ENCODE measurements around the gene ZDHHC17.
A peak's percentile ranks its signal among the peaks of the same experiment; 100 is the strongest.
"Not testable (repeated sequence)": the region's sequence is repeated elsewhere in the genome, so short reads cannot be mapped to it uniquely, and the experiment has no call there.

The ZDHHC17 gene

GRCh38 chr12:76777765-76778216, 13.9 kb downstream of the ZDHHC17 start:
- no peak overlapping the region for H3K4me3 ChIP-seq (replicated peaks; ENCODE audit: low read depth, low read length)
- H3K36me3 ChIP-seq (ENCODE audit: control insufficient read depth, insufficient read depth, low read length): no peaks in the 10 kb centered on the region
- TF ChIP-seq CTCF (IDR thresholded peaks at IDR 0.05; ENCODE audit: insufficient read depth, low read length, poor library complexity, severe bottlenecking): no peak
- H3K27me3 ChIP-seq (replicated peaks; ENCODE audit: control insufficient read depth, insufficient read depth, low read length): no peaks in the 10 kb centered on the region
- DNase-seq (ENCODE audit: extremely low read depth, insufficient read length): peak; percentile 8

- no peak overlapping the region for H3K4me3 ChIP-seq (replicated peaks; ENCODE audit: low read depth, low read length)
- no peak for TF ChIP-seq CTCF (IDR thresholded peaks at IDR 0.05; ENCODE audit: insufficient read depth, low read length, poor library complexity, severe bottlenecking)
- H3K36me3 ChIP-seq (ENCODE audit: control insufficient read depth, insufficient read depth, low read length): no peaks in the 10 kb centered on the region; the same call in 1 of the 2 replicates
- no peak for DNase-seq (ENCODE audit: extremely low read depth, insufficient read length)
- H3K27me3 ChIP-seq (replicated peaks; ENCODE audit: control insufficient read depth, insufficient read depth, low read length): no peaks in the 10 kb centered on the region
These were observed 14.4 kb downstream of the ZDHHC17 start for GRCh38 chr12:76778364-76778763.

- H3K36me3 ChIP-seq (ENCODE audit: control insufficient read depth, insufficient read depth, low read length); H3K4me3 ChIP-seq (replicated peaks; ENCODE audit: low read depth, low read length); H3K27me3 ChIP-seq (replicated peaks; ENCODE audit: control insufficient read depth, insufficient read depth, low read length); DNase-seq (ENCODE audit: extremely low read depth, insufficient read length): not testable (repeated sequence)
These were observed 15.4 kb downstream of the ZDHHC17 start for GRCh38 chr12:76779310-76779709.

- TF ChIP-seq CTCF (IDR thresholded peaks at IDR 0.05; ENCODE audit: insufficient read depth, low read length, poor library complexity, severe bottlenecking): no peak
- H3K36me3 ChIP-seq (ENCODE audit: control insufficient read depth, insufficient read depth, low read length): no peaks in the 10 kb centered on the region; the same call in 1 of the 2 replicates
- no peaks in the 10 kb centered on the region for H3K27me3 ChIP-seq (replicated peaks; ENCODE audit: control insufficient read depth, insufficient read depth, low read length)
- no peak for DNase-seq (ENCODE audit: extremely low read depth, insufficient read length)
- no peak overlapping the region for H3K4me3 ChIP-seq (replicated peaks; ENCODE audit: low read depth, low read length)
These were observed 17.4 kb downstream of the ZDHHC17 start for GRCh38 chr12:76781321-76781720.

- no peaks in the 10 kb centered on the region for H3K27me3 ChIP-seq (replicated peaks; ENCODE audit: control insufficient read depth, insufficient read depth, low read length)
- DNase-seq (ENCODE audit: extremely low read depth, insufficient read length): no peak
- no peak for TF ChIP-seq CTCF (IDR thresholded peaks at IDR 0.05; ENCODE audit: insufficient read depth, low read length, poor library complexity, severe bottlenecking)
- H3K4me3 ChIP-seq (replicated peaks; ENCODE audit: low read depth, low read length): no peak overlapping the region
- H3K36me3 ChIP-seq (ENCODE audit: control insufficient read depth, insufficient read depth, low read length): no peaks in the 10 kb centered on the region; the same call in 1 of the 2 replicates
These were observed 18.6 kb downstream of the ZDHHC17 start for GRCh38 chr12:76782526-76782925.

- no peak overlapping the region for H3K4me3 ChIP-seq (replicated peaks; ENCODE audit: low read depth, low read length)
- no peaks in the 10 kb centered on the region; the same call in 1 of the 2 replicates for H3K36me3 ChIP-seq (ENCODE audit: control insufficient read depth, insufficient read depth, low read length)
- H3K27me3 ChIP-seq (replicated peaks; ENCODE audit: control insufficient read depth, insufficient read depth, low read length): no peaks in the 10 kb centered on the region
- TF ChIP-seq CTCF (IDR thresholded peaks at IDR 0.05; ENCODE audit: insufficient read depth, low read length, poor library complexity, severe bottlenecking): no peak
- no peak for DNase-seq (ENCODE audit: extremely low read depth, insufficient read length)
These were observed 20.7 kb downstream of the ZDHHC17 start for GRCh38 chr12:76784600-76785051.

Data from GM06990 (cell line).